ENCODE data around the gene ZNF771. TPM values are rescaled to one million over a fixed set of nuclear protein-coding genes. Genes with fewer than 3 reads are reported as not detected.

Gene ZNF771
- total and polyA plus RNA-seq, 9 of the 15 experiments (the other 6 are each of a cell fraction or from before 2014, with no cell fraction given) = 1.5 to 12.6 (median 4.4) TPM

- H3K4me2 ChIP-seq (ENCODE audit: insufficient read depth, low read length) = no peak overlapping the region
- BruUV-seq (replicated peaks) = no TSS peak
- POLR2A ChIA-PET = interaction anchor here (0.7 to 1.6 kb wide), 4 partner anchors 8 to 27 kb away, joined by 3 to 5 read pairs (median 4); partner anchors contain the start of gene DCTPP1
- no peak overlapping the region for H3K4me3 ChIP-seq
- 97% methylated on average over 26 of the region's 31 CpGs for WGBS (ENCODE audit: insufficient coverage, low coverage, missing lambda C conversion rate)
- peaks cover 70% of the 10 kb centered on the region for H3K36me3 ChIP-seq (ENCODE audit: control insufficient read depth, insufficient read depth, low read length)
- no peak overlapping the region for H3K27ac ChIP-seq (ENCODE audit: extremely low read depth, low read depth, low read length)
- H2AFZ ChIP-seq (ENCODE audit: low read depth, low read length) = no peak overlapping the region
- CTCF ChIA-PET (ENCODE audit: low intra/inter-chr PET ratio) = no interaction called here
- FAIRE-seq (no peak), ATAC-seq (no peak), DNase-seq (ENCODE audit: extremely low read depth in 1 of 4, low spot score in 3 of 4) (no peak)
- intact Hi-C loops (cut with micrococcal nuclease) = no loop called here
- no peaks in the 10 kb centered on the region for H3K27me3 ChIP-seq (ENCODE audit: control insufficient read depth in 2 of 2, insufficient read depth in 2 of 2, low read length in 2 of 2)
- peaks cover 12% of the 10 kb centered on the region; the same call in 2 of the 3 replicates for H3K79me2 ChIP-seq (ENCODE audit: control insufficient read depth, insufficient read depth, low read length)
- H3K9me3 ChIP-seq (replicated peaks; ENCODE audit: control insufficient read depth, insufficient read depth, low read depth, low read length) = no peaks in the 10 kb centered on the region
- no peaks in the 10 kb centered on the region for H3K9me1 ChIP-seq (ENCODE audit: control insufficient read depth, insufficient read depth, low read length)
- TF ChIP-seq POLR2B (IDR thresholded peaks at IDR 0.05; ENCODE audit: low read depth, partially characterized antibody) = peak; percentile 35
- TF ChIP-seq RBFOX2 (IDR thresholded peaks at IDR 0.05; ENCODE audit: low read depth, low read length) = peak; percentile 1; the same call in 1 of the 2 replicates
- TF ChIP-seq POLR2G (IDR thresholded peaks at IDR 0.05; ENCODE audit: low read depth, low read length) = peak; percentile 42
- TF ChIP-seq, protein P1, sequence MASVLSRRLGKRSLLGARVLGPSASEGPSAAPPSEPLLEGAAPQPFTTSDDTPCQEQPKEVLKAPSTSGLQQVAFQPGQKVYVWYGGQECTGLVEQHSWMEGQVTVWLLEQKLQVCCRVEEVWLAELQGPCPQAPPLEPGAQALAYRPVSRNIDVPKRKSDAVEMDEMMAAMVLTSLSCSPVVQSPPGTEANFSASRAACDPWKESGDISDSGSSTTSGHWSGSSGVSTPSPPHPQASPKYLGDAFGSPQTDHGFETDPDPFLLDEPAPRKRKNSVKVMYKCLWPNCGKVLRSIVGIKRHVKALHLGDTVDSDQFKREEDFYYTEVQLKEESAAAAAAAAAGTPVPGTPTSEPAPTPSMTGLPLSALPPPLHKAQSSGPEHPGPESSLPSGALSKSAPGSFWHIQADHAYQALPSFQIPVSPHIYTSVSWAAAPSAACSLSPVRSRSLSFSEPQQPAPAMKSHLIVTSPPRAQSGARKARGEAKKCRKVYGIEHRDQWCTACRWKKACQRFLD (CRISPR knock-in tag; IDR thresholded peaks at IDR 0.05) = no peak
- TF ChIP-seq SUPT5H (IDR thresholded peaks at IDR 0.05) = 0 out of 2 replicates have a peak, but pooled peaks have one; percentile 18
- in situ Hi-C loops (cut with MboI) = no loop called here
- no peak overlapping the region for H3K9ac ChIP-seq (ENCODE audit: insufficient read depth in 1 of 2, low read depth in 2 of 2, low read length in 2 of 2)
- no peaks in the 10 kb centered on the region for H4K20me1 ChIP-seq (replicated peaks; ENCODE audit: control insufficient read depth, insufficient read depth, low read length)
- no peaks in the 10 kb centered on the region for H3K4me1 ChIP-seq (replicated peaks in 1 of 2; ENCODE audit: control insufficient read depth in 2 of 2, insufficient read depth in 2 of 2, low read length in 2 of 2)
Observed at GRCh38 chr16:30418350-30419181, 11.2 kb downstream of the ZNF771 start.

All from K562 (cell line).